IMR-90 (cell line): Measurements from ENCODE around the gene DRC3. TPM values are rescaled to one million over a fixed set of nuclear protein-coding genes. Genes with fewer than 3 reads are reported as not detected.

Source experiments
- ATAC-seq: fragments of 200-7000 bp; cut with Tn5 transposase; 2 replicates; pipeline ENCODE4 v1.9.1; 2020; ENCODE audit warnings: low read depth, mild to moderate bottlenecking, moderate library complexity
- BruUV-seq: library from RNA; stranded (reverse); fragments of 400-500 nt; replicated peaks from 2 replicates; lab custom pipeline; 2021; lab: Mats Ljungman, UMichigan
- CTCF ChIA-PET: fragments of 300-600 bp; formaldehyde crosslinking; extraction: SDS; loops from one replicate; lab custom pipeline; 2021; ENCODE audit warnings: antibody characterized with exemption; lab: Yijun Ruan, JAX
- POLR2A ChIA-PET: fragments of 300-600 bp; sonication (Branson Sonifier 250); formaldehyde crosslinking; loops from one replicate; lab custom pipeline; 2022; ENCODE audit warnings: antibody characterized with exemption; ENCODE audit not compliant: unreplicated experiment; lab: Charles Lee
- DNase-seq: peaks from one replicate; pipeline ENCODE4 v3.0.0; 2013
- H2AFZ ChIP-seq: replicated peaks from 2 replicates; pipeline ENCODE3; 2013; ENCODE audit warnings: low read length, mild to moderate bottlenecking; ENCODE audit not compliant: poor library complexity
- H2AK5ac ChIP-seq: 2 replicates; pipeline ENCODE4 v1.6.1; 2013; ENCODE audit warnings: low read depth, low read length, inconsistent platforms
- H2AK9ac ChIP-seq: replicated peaks from 2 replicates; pipeline ENCODE3; 2013; ENCODE audit warnings: mild to moderate bottlenecking, low read depth, low read length, moderate library complexity; ENCODE audit not compliant: poor library complexity
- H2BK120ac ChIP-seq: 2 replicates; pipeline ENCODE4 v1.6.1; 2013; ENCODE audit warnings: low read depth, low read length, inconsistent platforms
- H2BK15ac ChIP-seq: 3 replicates; pipeline ENCODE4 v1.6.1; 2013; ENCODE audit warnings: low read depth, low read length, inconsistent platforms
- H2BK20ac ChIP-seq: 2 replicates; pipeline ENCODE4 v1.6.1; 2013; ENCODE audit warnings: low read depth, mild to moderate bottlenecking, inconsistent platforms, low read length, moderate library complexity
- H2BK5ac ChIP-seq: 2 replicates; pipeline ENCODE4 v1.6.1; 2013; ENCODE audit warnings: mild to moderate bottlenecking, low read depth, low read length, inconsistent platforms; ENCODE audit not compliant: poor library complexity, severe bottlenecking
- H3K14ac ChIP-seq: replicated peaks from 2 replicates; pipeline ENCODE4 v1.6.1; 2013; ENCODE audit warnings: low read depth, low read length, inconsistent platforms
- H3K18ac ChIP-seq: 2 replicates; pipeline ENCODE4 v1.6.1; 2013; ENCODE audit warnings: low read depth, low read length, control low read depth
- H3K23ac ChIP-seq: 2 replicates; pipeline ENCODE4 v1.6.1; 2013; ENCODE audit warnings: low read depth, low read length, inconsistent platforms
- H3K27ac ChIP-seq: 2 replicates; pipeline ENCODE4 v1.5.1; 2013; ENCODE audit warnings: mild to moderate bottlenecking, control low read depth, low read length; ENCODE audit not compliant: insufficient read depth
- H3K27me3 ChIP-seq: 2 replicates; pipeline ENCODE4 v1.6.1; 2013; ENCODE audit warnings: low read length; ENCODE audit not compliant: control insufficient read depth, insufficient read depth
- H3K36me3 ChIP-seq: 2 replicates; pipeline ENCODE4 v1.6.1; 2013; ENCODE audit warnings: low read length, mixed read lengths; ENCODE audit not compliant: control insufficient read depth, insufficient read depth
- H3K4ac ChIP-seq: 2 replicates; pipeline ENCODE4 v1.6.1; 2013; ENCODE audit warnings: low read depth, low read length, inconsistent platforms
- H3K4me1 ChIP-seq: 2 replicates; pipeline ENCODE4 v1.6.1; 2013; ENCODE audit warnings: low read length, mixed read lengths; ENCODE audit not compliant: control insufficient read depth, insufficient read depth
- H3K4me2 ChIP-seq: 2 replicates; pipeline ENCODE4 v1.6.1; 2013; ENCODE audit warnings: low read depth, mild to moderate bottlenecking, control low read depth, low read length, moderate library complexity
- H3K4me3 ChIP-seq: 2 replicates; pipeline ENCODE4 v1.5.1; 2013; ENCODE audit warnings: low read depth, mild to moderate bottlenecking, control low read depth, low read length, moderate library complexity; ENCODE audit not compliant: insufficient read depth
- H3K56ac ChIP-seq: 2 replicates; pipeline ENCODE4 v1.6.1; 2013; ENCODE audit warnings: low read length, inconsistent platforms; ENCODE audit not compliant: insufficient read depth; ENCODE audit errors: extremely low read depth
- H3K79me1 ChIP-seq, 2 experiments: 2 replicates each; pipeline ENCODE4 v1.6.1; 2013; ENCODE audit warnings: low read length in 2 of 2, inconsistent platforms in 1 of 2, low read depth in 1 of 2
- H3K9ac ChIP-seq: 2 replicates; pipeline ENCODE4 v1.6.1; 2013; ENCODE audit warnings: low read depth, low read length, control low read depth
- H3K9me1 ChIP-seq: 2 replicates; pipeline ENCODE4 v1.6.1; 2013; ENCODE audit warnings: low read length, inconsistent platforms; ENCODE audit not compliant: insufficient read depth
- H3K9me3 ChIP-seq: 2 replicates; pipeline ENCODE4 v1.6.1; 2013; ENCODE audit warnings: low read length; ENCODE audit not compliant: control insufficient read depth, insufficient read depth
- H4K20me1 ChIP-seq: 2 replicates; pipeline ENCODE4 v1.6.1; 2013; ENCODE audit warnings: low read length, inconsistent platforms; ENCODE audit not compliant: insufficient read depth
- H4K5ac ChIP-seq: 2 replicates; pipeline ENCODE4 v1.6.1; 2013; ENCODE audit warnings: mild to moderate bottlenecking, low read depth, low read length, control low read depth
- H4K8ac ChIP-seq, 2 experiments: 2 replicates each; pipeline ENCODE4 v1.6.1; 2013; ENCODE audit warnings: low read depth in 2 of 2, low read length in 2 of 2, control low read depth in 1 of 2, inconsistent platforms in 1 of 2
- H4K91ac ChIP-seq: 2 replicates; pipeline ENCODE4 v1.6.1; 2013; ENCODE audit warnings: low read depth, low read length, inconsistent platforms; ENCODE audit not compliant: insufficient read depth
- BHLHE40 ChIP-seq: fragments of 150-350 bp; IDR thresholded peaks from 2 replicates; pipeline ENCODE4 v1.6.1; 2016; ENCODE audit warnings: mild to moderate bottlenecking, low read depth, low read length
- CEBPB ChIP-seq: IDR thresholded peaks from 2 replicates; pipeline ENCODE4 v1.6.1; 2012; ENCODE audit warnings: low read depth, low read length, improper control_type of control experiment
- CHD1 ChIP-seq: IDR thresholded peaks from 2 replicates; pipeline ENCODE4 v1.6.1; 2012; ENCODE audit warnings: low read depth, low read length, improper control_type of control experiment
- CTCF ChIP-seq: conservative IDR thresholded peaks from 2 replicates; pipeline ENCODE4 v1.5.1; 2012; ENCODE audit warnings: mild to moderate bottlenecking, low read depth, low read length, improper control_type of control experiment
- FOS ChIP-seq: fragments of 150-350 bp; IDR thresholded peaks from 2 replicates; pipeline ENCODE4 v1.6.1; 2016; ENCODE audit warnings: low read depth, low read length
- MAFK ChIP-seq: IDR thresholded peaks from 2 replicates; pipeline ENCODE4 v1.6.1; 2012; ENCODE audit warnings: low read depth, low read length, improper control_type of control experiment
- MAZ ChIP-seq: IDR thresholded peaks from 2 replicates; pipeline ENCODE4 v1.6.1; 2012; ENCODE audit warnings: low read depth, mild to moderate bottlenecking, low read length, improper control_type of control experiment, moderate library complexity, borderline replicate concordance
- MXI1 ChIP-seq: IDR thresholded peaks from 2 replicates; pipeline ENCODE4 v1.6.1; 2012; ENCODE audit warnings: low read depth, mild to moderate bottlenecking, low read length, moderate library complexity, borderline replicate concordance
- NFE2L2 ChIP-seq: fragments of 150-350 bp; IDR thresholded peaks from 2 replicates; pipeline ENCODE4 v1.6.1; 2016; ENCODE audit warnings: low read depth, mild to moderate bottlenecking, low read length
- POLR2A ChIP-seq: IDR thresholded peaks from 2 replicates; pipeline ENCODE4 v1.6.1; 2012; ENCODE audit warnings: mild to moderate bottlenecking, low read depth, low read length
- RCOR1 ChIP-seq: IDR thresholded peaks from 2 replicates; pipeline ENCODE4 v1.6.1; 2012; ENCODE audit warnings: mild to moderate bottlenecking, low read length, improper control_type of control experiment; ENCODE audit not compliant: insufficient replicate concordance
- RFX5 ChIP-seq: IDR thresholded peaks from 2 replicates; pipeline ENCODE4 v1.8.0; 2012; ENCODE audit warnings: low read depth, mild to moderate bottlenecking, low read length, moderate library complexity
- SMC3 ChIP-seq: fragments of 150-350 bp; IDR thresholded peaks from 2 replicates; pipeline ENCODE4 v1.6.1; 2016; ENCODE audit warnings: low read depth, mild to moderate bottlenecking, antibody characterized with exemption, low read length, moderate library complexity
- WGBS, 2 experiments: methylation state at CpG; one replicate each; pipeline versions ENCODE4 v1.1.5 to v1.1.7; 2013; ENCODE audit warnings: missing lambda C conversion rate in 2 of 2; ENCODE audit not compliant: insufficient read length in 1 of 2; ENCODE audit errors: extremely low coverage in 2 of 2; 5-methylcytosine and 5-hydroxymethylcytosine counted together
- dilution Hi-C: fragments of 300-500 bp; cut with HindIII; formaldehyde crosslinking; loops from one replicate; pipeline ENCODE4 v1.14.3; 2018; ENCODE audit warnings: low sequenced_read_pairs; ENCODE audit not compliant: unreplicated experiment
- in situ Hi-C: fragments of 300-500 bp; cut with MboI; formaldehyde crosslinking; loops from 3 replicates; pipeline ENCODE4 v1.14.3; 2019; ENCODE audit warnings: low sequenced_read_pairs, inconsistent platforms, mixed read lengths
- intact Hi-C: fragments of 100-400 bp; cut with micrococcal nuclease; formaldehyde crosslinking; loops from 2 replicates; pipeline ENCODE4 v1.10.0; 2022
- polyA plus RNA-seq, 3 experiments: library from polyadenylated mRNA; depleted of rRNA; stranded (reverse); fragments of >200 nt; gene quantifications; 2 replicates each; pipeline ENCODE4 v1.2.3, GENCODE V29; 2012; ENCODE audit warnings: low replicate concordance in 1 of 3
- total RNA-seq: library from RNA; depleted of rRNA; stranded (reverse); fragments of >200 nt; gene quantifications from 2 replicates; pipeline ENCODE4 v1.2.3, GENCODE V29; 2012
- TF ChIP-seq, protein P1 (sequence below): fragments of 150-350 bp; IDR thresholded peaks from 2 replicates; pipeline ENCODE4 v1.6.1; 2017; ENCODE audit warnings: mild to moderate bottlenecking, antibody characterized with exemption, low read length, low read depth
- TF ChIP-seq, protein P2 (sequence below): fragments of 150-350 bp; IDR thresholded peaks from 2 replicates; pipeline ENCODE4 v1.6.1; 2016; ENCODE audit warnings: low read depth, mild to moderate bottlenecking, low read length, moderate library complexity, borderline replicate concordance

The DRC3 gene
- total and polyA plus RNA-seq, 2 of the 4 experiments (the other 2 are of a cell fraction) = 0.55 to 0.72 TPM

DNA sequence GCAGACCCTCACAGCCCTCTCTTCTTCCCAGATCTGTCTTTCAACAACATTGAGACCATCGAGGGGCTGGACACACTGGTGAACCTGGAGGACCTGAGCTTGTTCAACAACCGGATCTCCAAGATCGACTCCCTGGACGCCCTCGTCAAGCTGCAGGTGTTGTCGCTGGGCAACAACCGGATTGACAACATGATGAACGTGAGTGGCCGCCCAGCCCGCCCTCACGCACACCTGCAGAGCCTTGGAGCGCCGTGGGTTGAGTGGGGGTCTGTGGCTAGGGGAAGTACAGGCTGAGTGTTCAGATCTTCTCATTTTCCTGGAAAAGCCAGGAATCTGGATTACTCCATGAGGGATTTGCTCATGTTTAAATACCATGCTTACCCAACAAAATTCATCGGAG is 15.2 kb downstream of the DRC3 start:
- Histone ChIP-seq H3K23ac (no peak overlapping the region), H3K36me3 (no peaks in the 10 kb centered on the region), H4K5ac (no peak overlapping the region), H2AK5ac (no peak overlapping the region), H3K27me3 (no peaks in the 10 kb centered on the region), H2BK120ac (no peak overlapping the region), H2BK20ac (no peak overlapping the region), H3K4ac (no peak overlapping the region), H3K4me1 (peaks cover 3% of the 10 kb centered on the region; the same call in 1 of the 2 replicates), H2BK15ac (no peak overlapping the region), H3K4me2 (no peak overlapping the region), H3K9me3 (no peaks in the 10 kb centered on the region), H3K9ac (no peak overlapping the region), H3K4me3 (no peak overlapping the region), H4K20me1 (no peaks in the 10 kb centered on the region), H4K8ac (no peak overlapping the region), H2AFZ (no peak overlapping the region), H2AK9ac (no peak overlapping the region), H3K56ac (no peak overlapping the region), H4K91ac (no peak overlapping the region), H3K18ac (no peak overlapping the region), H2BK5ac (no peak overlapping the region), H3K27ac (no peak overlapping the region), H3K79me1 (no peaks in the 10 kb centered on the region), H3K14ac (no peak overlapping the region), H3K9me1 (peaks cover 2% of the 10 kb centered on the region; the same call in 1 of the 2 replicates)
- dilution Hi-C loops = no loop called here
- 64% methylated on average over 7 of the region's 14 CpGs; no CpG with 5 or more reads in 1 of the 2 experiments for WGBS, 2 experiments
- intact Hi-C loops = no loop called here
- ATAC-seq (no peak), DNase-seq (no peak)
- POLR2A ChIA-PET = no interaction called here
- TF ChIP-seq, protein P1, sequence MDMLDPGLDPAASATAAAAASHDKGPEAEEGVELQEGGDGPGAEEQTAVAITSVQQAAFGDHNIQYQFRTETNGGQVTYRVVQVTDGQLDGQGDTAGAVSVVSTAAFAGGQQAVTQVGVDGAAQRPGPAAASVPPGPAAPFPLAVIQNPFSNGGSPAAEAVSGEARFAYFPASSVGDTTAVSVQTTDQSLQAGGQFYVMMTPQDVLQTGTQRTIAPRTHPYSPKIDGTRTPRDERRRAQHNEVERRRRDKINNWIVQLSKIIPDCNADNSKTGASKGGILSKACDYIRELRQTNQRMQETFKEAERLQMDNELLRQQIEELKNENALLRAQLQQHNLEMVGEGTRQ = no peak
- no peak for TF ChIP-seq RFX5
- no peak for TF ChIP-seq NFE2L2
- TF ChIP-seq CEBPB = no peak
- no peak for TF ChIP-seq MAFK
- no peak for TF ChIP-seq CHD1
- TF ChIP-seq MXI1 = no peak
- TF ChIP-seq, protein P2, sequence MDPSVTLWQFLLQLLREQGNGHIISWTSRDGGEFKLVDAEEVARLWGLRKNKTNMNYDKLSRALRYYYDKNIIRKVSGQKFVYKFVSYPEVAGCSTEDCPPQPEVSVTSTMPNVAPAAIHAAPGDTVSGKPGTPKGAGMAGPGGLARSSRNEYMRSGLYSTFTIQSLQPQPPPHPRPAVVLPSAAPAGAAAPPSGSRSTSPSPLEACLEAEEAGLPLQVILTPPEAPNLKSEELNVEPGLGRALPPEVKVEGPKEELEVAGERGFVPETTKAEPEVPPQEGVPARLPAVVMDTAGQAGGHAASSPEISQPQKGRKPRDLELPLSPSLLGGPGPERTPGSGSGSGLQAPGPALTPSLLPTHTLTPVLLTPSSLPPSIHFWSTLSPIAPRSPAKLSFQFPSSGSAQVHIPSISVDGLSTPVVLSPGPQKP = no peak
- TF ChIP-seq MAZ = no peak
- TF ChIP-seq RCOR1 = no peak
- TF ChIP-seq SMC3 = no peak
- TF ChIP-seq BHLHE40 = no peak
- TF ChIP-seq CTCF = no peak
- TF ChIP-seq FOS = no peak
- TF ChIP-seq POLR2A = no peak
- in situ Hi-C loops = no loop called here
- CTCF ChIA-PET = no interaction called here
- BruUV-seq = no TSS peak
